VCaP (cell line): Measurements from ENCODE around the gene EPHA10.

ENCODE experiments used
- H3K27ac ChIP-seq: fragments of 450-650 bp; 2 replicates; pipeline ENCODE4 v1.5.1; 2017
- TF ChIP-seq, protein P1 (sequence below): fragments of 450-650 bp; conservative IDR thresholded peaks from 2 replicates; pipeline ENCODE4 v1.5.1; 2017; ENCODE audit warnings: mild to moderate bottlenecking, moderate library complexity

EPHA10 gene

GRCh38 chr1:37666241-37666867 lies 98.6 kb downstream of the EPHA10 start:
- H3K27ac ChIP-seq: no peak overlapping the region
- TF ChIP-seq, protein P1, sequence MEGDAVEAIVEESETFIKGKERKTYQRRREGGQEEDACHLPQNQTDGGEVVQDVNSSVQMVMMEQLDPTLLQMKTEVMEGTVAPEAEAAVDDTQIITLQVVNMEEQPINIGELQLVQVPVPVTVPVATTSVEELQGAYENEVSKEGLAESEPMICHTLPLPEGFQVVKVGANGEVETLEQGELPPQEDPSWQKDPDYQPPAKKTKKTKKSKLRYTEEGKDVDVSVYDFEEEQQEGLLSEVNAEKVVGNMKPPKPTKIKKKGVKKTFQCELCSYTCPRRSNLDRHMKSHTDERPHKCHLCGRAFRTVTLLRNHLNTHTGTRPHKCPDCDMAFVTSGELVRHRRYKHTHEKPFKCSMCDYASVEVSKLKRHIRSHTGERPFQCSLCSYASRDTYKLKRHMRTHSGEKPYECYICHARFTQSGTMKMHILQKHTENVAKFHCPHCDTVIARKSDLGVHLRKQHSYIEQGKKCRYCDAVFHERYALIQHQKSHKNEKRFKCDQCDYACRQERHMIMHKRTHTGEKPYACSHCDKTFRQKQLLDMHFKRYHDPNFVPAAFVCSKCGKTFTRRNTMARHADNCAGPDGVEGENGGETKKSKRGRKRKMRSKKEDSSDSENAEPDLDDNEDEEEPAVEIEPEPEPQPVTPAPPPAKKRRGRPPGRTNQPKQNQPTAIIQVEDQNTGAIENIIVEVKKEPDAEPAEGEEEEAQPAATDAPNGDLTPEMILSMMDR: no peak
